D341Med (cell line): ENCODE results near the gene RAPGEF1.

ENCODE experiments used
- DNase-seq: peaks from one replicate; pipeline ENCODE4 v3.0.0; 2012; ENCODE audit warnings: low spot score

Gene RAPGEF1

GRCh38 chr9:131752231-131752884 is 12.5 kb upstream of the RAPGEF1 start:
- no peak for DNase-seq

GRCh38 chr9:131748411-131748955 is 8.6 kb upstream of the RAPGEF1 start:
- no peak for DNase-seq

DNA sequence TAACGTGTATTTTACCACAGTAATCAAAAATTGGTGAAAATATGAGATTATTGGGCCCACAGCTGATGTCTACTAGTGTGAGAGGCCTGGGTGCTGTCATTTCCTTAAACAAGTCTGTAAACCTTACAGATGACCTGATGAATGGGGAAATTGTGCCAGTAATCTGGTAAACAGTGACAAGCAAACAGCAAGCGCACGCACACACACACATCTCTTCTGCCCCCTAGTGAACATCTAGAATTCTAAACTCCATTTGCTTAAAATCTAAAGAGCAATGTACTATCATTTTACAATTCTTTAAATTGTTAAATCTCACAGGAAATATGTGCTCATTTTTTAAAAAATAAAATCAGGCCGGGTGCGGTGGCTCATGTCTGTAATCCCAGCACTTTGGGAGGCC is 7.5 kb upstream of the RAPGEF1 start:
- DNase-seq: no peak

- DNase-seq: no peak
These were observed 5.7 kb upstream of the RAPGEF1 start for GRCh38 chr9:131745610-131746009.

- DNase-seq: no peak
These were observed 4.9 kb upstream of the RAPGEF1 start for GRCh38 chr9:131744720-131745201.

DNA sequence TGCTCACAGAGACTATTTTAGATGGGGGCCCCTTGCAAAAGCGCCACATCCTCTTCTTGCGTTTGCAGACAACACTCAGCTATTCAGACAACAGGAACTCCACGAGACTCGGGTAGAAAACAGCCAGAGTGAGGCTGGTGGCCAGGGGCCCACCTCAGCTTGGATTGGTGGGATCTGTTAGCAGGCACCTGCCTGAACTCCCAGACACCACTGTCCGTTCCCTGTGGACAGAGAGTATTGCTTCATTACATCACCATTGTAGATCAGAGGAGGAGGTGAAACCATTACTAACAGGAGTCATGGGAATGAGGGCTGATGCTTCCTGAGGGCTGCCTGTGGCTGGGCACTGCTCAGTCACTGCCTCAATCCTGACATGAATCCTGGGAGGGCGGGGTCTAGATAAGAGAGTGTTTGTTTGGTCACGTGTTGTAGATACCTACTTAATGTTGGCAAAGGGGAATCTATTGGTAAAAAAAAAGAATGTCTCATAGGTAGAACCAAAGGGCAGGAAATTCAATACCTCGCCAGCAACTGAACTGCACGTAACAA is 4.4 kb upstream of the RAPGEF1 start:
- DNase-seq: no peak

- DNase-seq: no peak
These were observed 3.6 kb upstream of the RAPGEF1 start for GRCh38 chr9:131743501-131743900.

DNA sequence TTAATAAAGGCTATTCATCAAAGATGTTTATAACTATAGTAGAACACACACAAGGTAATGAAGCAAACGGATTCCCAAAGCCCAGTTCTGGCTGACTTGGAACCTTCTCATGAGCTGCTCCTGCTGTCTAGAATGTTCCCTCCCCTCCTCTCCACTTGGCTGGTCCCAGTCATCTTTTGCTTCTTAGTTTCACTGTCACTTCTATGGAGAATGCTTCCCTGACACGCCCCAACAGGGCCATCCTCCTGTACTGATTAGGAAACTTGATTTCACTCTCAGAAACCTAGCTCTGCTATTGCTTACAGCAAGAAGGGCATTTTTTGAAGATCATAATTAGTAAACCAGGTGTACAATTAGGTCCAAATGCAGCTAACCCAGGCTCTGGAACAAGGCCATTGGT is 3.2 kb upstream of the RAPGEF1 start:
- no peak for DNase-seq

DNA sequence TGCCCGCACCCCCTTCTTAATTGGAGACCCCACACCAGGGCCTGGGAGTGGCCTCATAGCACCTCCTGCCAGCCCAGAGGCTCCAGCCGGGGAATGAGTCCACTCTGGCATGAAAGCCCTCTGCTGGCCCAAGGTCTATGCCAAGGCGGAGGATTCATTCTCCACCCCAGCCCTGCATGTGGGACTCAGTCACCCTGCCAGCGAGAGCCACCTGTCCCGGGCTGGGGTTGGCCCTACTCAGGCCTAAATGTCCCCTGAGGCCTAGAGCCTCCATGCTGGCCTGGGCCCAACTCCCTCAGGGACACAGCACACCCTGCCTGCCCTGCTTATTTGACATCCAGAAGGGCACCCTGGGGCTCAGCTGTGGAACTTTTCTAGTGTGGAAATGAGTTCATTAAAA is 1.0 kb upstream of the RAPGEF1 start:
- DNase-seq: no peak

DNA sequence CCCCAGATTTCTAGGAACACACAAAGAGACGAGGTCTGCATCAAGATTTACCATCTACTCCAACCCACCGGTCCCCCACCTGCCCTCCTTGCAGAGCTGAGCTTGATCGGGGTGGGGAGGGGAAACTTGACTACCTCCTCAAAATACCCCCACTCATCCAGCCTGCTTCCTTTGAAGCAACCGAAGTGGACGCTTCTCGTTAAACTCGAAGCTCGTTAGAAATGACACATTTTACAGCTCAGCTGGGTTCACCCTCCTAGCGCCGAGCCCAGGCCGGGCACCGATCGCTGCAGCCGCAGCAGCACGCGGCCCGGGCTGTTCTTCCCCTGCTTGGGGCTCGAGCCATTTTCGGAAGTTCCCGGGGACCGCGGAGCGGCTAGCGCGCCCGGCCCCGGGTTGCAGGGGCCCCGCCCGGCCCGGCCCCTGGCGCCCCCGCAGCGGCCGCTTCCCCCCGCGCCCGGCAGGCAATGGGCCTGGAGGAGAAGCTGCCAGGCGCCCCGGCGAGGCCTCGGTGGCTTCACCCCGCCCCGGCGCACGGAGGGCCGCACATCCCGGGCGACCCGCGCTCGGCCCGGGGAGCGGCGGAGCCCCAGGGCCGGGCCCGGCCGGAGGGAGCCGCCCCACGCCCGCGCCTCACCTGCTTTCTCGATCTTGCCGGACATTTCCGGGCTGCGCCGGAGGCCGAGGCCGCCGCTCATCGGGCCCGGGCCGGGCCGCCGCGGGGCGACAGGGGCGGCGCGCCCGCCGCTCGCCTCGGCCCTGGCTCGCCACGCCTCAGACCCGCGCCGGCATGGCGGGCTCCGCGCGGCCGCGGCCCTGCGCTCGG is 530 bp downstream of the RAPGEF1 start:
- peak; percentile 82 for DNase-seq

GRCh38 chr9:131738293-131739132 is 1.4 kb downstream of the RAPGEF1 start:
- no peak for DNase-seq

DNA sequence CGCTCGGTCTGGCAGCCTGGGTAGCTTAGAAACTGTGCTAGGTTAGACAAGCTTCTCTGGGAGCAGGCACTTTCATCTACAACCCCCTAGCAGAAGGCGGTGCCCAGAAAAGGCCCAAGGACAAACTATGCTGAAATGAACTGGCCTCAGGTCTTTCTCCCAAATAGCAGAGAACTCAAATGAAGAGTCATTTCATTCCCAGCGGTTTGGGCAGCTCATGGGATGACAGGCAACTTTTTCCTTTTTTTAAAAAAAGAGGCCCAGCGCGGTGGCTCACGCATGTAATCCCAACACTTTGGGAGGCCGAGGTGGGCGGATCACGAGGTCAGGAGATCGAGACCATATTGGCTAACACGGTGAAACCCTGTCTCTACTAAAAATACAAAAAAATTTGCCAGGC is 2.5 kb downstream of the RAPGEF1 start:
- no peak for DNase-seq

DNA sequence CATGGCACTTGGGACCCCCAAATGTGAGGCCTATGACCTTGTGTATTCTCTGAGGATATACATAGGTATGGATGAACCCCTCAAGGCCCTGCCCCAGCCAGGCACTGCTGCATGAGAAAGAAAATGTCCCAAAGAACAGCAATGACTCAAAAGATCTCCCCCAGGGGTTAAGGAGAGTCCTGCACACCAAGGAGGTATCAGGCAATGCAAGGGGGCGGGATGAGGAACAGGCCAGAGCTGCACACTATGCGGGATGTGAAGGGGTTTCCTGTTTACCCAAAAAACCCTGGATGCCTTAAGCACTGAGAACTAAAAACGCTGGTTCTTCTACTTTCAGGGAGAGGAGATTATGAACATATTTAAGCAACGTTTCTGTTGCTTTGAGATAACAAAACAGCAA is 3.4 kb downstream of the RAPGEF1 start:
- DNase-seq: no peak

DNA sequence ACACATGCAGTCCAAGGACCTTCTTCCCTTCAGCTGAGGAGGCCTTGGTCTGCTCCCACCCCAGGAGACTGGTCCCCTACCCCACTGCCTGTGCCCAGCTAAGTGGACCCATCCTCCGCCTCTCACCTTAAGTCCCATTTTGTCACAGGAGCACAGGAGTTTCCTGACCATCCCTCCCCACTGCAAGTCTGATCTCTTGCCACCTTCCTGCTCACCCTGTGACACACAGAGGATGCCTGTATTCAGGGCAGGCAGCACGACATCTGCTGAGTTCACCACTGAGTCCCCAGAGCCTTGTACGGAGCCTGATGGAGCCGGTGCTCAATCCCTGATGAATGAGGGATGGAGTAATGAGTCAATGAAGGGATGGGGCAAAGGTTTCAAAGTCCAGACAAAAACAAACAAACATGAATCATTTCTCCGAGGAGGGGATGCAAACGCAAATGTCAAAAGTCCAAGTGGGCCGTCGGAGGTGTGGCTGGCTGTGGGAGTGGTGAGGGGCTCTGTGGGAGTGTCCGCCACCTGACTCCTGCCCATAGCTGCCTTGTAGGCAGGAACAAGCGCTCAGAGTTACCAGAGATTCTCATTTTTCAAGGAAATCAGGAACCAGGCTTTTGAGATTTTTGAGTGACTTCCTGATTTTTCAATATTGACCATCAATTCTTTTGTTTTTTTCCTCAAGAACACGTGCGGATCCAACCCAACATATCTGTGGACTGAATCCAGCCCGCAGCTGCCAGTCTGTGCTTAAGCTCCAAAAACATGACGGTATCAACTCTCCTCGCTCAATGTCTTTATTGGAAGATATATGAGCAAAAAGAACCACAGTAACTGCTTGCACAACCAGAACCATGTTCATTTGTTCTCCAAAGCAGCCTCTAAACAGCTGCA is 4.4 kb downstream of the RAPGEF1 start:
- no peak for DNase-seq

DNA sequence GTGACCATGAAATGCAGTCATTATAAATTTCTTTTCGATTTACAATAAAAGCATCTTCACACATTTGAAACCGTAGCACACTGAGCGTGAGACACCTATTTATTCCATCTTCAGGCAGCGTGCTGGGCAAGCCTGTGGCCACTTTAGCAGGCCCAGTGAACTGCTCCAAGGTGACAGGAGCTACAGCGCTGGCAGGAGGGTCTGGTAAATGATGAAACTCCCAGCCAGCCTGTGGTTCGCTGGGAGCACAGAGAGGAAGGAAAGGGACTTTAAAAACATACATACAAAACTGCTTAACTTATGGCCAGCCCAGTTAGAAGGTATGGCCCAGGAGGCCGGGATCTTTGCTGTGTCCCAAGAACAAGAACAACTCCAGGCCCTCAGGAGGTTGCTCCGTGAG is 5.1 kb downstream of the RAPGEF1 start:
- no peak for DNase-seq

GRCh38 chr9:131734165-131734610 is 5.7 kb downstream of the RAPGEF1 start:
- DNase-seq: no peak

GRCh38 chr9:131733541-131734061 is 6.3 kb downstream of the RAPGEF1 start:
- peak; percentile 53 for DNase-seq

- DNase-seq: no peak
These were observed 7.1 kb downstream of the RAPGEF1 start for GRCh38 chr9:131732636-131733289.

GRCh38 chr9:131732061-131732526 is 7.8 kb downstream of the RAPGEF1 start:
- no peak for DNase-seq

DNA sequence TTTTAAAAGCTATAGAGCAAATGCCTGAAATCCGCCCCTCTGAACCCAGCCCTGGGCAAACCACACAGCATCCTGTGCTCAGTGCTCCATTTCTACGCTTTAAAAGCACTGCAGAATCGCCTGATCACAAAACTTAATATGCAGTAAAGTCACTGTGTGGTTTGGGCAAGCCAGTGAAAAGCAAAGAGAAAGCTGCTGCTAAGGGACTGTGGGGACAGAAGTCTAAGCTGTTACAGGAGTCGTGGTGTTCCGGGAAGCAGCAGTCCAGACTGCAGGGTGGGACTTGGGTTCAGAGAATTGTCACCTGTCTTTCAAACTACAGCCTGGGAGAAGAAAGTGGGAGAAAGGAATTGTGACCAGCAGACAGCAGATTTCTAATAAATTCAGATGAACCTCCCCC is 8.2 kb downstream of the RAPGEF1 start:
- no peak for DNase-seq
